Urinary bladder (tissue), 4 donors: ENCODE results near the gene CRTC3. TPM values are rescaled to one million over a fixed set of nuclear protein-coding genes. Genes with fewer than 3 reads are reported as not detected.
"Not testable (repeated sequence)": the region's sequence is repeated elsewhere in the genome, so short reads cannot be mapped to it uniquely, and the experiment has no call there.

Experiments used
- DNase-seq: peaks from one replicate; pipeline ENCODE4 v3.0.0-alpha.2; 2015; ENCODE audit errors: extremely low spot score
- H3K27ac ChIP-seq: one replicate; pipeline ENCODE4 v1.5.1; 2013; ENCODE audit warnings: low read depth, mild to moderate bottlenecking, moderate library complexity
- H3K36me3 ChIP-seq: one replicate; pipeline ENCODE4 v1.6.1; 2013; ENCODE audit warnings: mild to moderate bottlenecking, moderate library complexity; ENCODE audit not compliant: insufficient read depth
- H3K4me1 ChIP-seq: one replicate; pipeline ENCODE4 v1.6.1; 2013; ENCODE audit warnings: mild to moderate bottlenecking, moderate library complexity; ENCODE audit not compliant: insufficient read depth
- H3K4me3 ChIP-seq: one replicate; pipeline ENCODE4 v1.5.1; 2013; ENCODE audit warnings: low read depth, low read length
- WGBS: extraction: QIAGEN DNeasy Blood & Tissue Kit; methylation state at CpG from one replicate; pipeline ENCODE4 v1.1.7; 2013; 5-methylcytosine and 5-hydroxymethylcytosine counted together
- polyA plus RNA-seq: library from polyadenylated mRNA; stranded (reverse); fragments of 200-250 nt; gene quantifications from one replicate; pipeline ENCODE4 v1.2.3, GENCODE V29; 2013
- total RNA-seq: library from RNA; depleted of rRNA; stranded (reverse); fragments of >200 nt; gene quantifications from one replicate; pipeline ENCODE4 v1.2.3, GENCODE V29; 2014
- donor health status: healthy with polysubstance abuse.
- donor health status: healthy.

CRTC3 gene
- total and polyA plus RNA-seq, 2 donors, result 41.3 to 41.9 TPM

GRCh38 chr15:90654233-90655136, 124.8 kb downstream of the CRTC3 start:
- WGBS, result 88% methylated on average over 12 of the region's 12 CpGs
- no peak for DNase-seq

GRCh38 chr15:90657520-90658172, 127.9 kb downstream of the CRTC3 start:
- 60% methylated on average over 7 of the region's 7 CpGs for WGBS
- H3K27ac ChIP-seq, H3K36me3 ChIP-seq, DNase-seq, H3K4me1 ChIP-seq, H3K4me3 ChIP-seq: not testable (repeated sequence)

More at GRCh38 chr15:90654233-90655136, 124.8 kb downstream of the CRTC3 start:
- Histone ChIP-seq H3K36me3 (no peaks in the 10 kb centered on the region), H3K4me1 (no peaks in the 10 kb centered on the region), H3K27ac (no peak overlapping the region), H3K4me3 (no peak overlapping the region)

DNA sequence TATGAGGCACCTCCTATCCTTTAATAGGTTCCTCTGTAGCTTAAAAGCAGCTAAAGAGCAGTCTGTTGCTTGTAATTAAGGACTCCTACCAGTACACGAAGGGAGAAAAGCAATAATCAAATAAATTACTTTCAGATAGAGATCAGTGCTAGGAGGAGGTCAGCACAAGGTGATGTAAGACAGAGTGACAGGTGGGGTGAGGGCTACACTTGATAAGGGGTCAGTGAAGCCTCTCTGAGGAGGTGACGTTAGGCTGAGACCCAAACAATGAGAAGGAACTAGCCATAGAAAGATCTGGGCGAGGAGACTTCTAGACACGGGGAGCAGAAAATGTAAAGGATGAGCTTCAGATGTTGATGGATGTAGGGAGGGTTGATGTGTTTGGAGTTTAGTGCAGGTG, 129.8 kb downstream of the CRTC3 start:
- DNase-seq, result no peak
- 78% methylated on average over 4 of the region's 4 CpGs for WGBS
- Histone ChIP-seq H3K4me3 (no peak overlapping the region), H3K36me3 (no peaks in the 10 kb centered on the region), H3K4me1 (no peaks in the 10 kb centered on the region), H3K27ac (no peak overlapping the region)

- no peak for DNase-seq
- 54% methylated on average over 12 of the region's 12 CpGs for WGBS
Measured at GRCh38 chr15:90660195-90660998, 130.7 kb downstream of the CRTC3 start.

DNA sequence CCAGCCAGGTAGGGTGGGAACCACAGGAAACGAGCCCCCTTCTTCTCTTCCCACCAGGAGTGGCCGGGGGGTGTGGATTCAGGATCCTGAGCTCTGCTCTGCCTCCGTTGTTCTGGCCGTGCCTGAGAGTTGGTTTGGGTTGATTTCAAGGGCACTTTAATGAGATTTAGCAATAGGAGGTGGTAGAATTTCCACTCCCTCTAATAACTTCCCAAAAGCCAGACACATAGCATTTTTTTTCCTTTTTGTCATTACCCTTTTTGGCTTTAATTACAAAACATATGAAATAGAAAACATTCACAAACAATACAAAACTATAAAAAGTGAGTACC, 131.2 kb downstream of the CRTC3 start:
- H3K27ac ChIP-seq, H3K4me3 ChIP-seq, DNase-seq, H3K4me1 ChIP-seq, H3K36me3 ChIP-seq: not testable (repeated sequence)
- 65% methylated on average over 4 of the region's 4 CpGs for WGBS

More at GRCh38 chr15:90660195-90660998, 130.7 kb downstream of the CRTC3 start:
- no peaks in the 10 kb centered on the region for H3K4me1 ChIP-seq
- no peak overlapping the region for H3K4me3 ChIP-seq
- no peak overlapping the region for H3K27ac ChIP-seq
- no peaks in the 10 kb centered on the region for H3K36me3 ChIP-seq

GRCh38 chr15:90664081-90664461, 134.3 kb downstream of the CRTC3 start:
- H3K36me3 ChIP-seq, H3K4me3 ChIP-seq, H3K4me1 ChIP-seq, H3K27ac ChIP-seq, DNase-seq: not testable (repeated sequence)
- WGBS, result 92% methylated on average over 10 of the region's 10 CpGs

DNA sequence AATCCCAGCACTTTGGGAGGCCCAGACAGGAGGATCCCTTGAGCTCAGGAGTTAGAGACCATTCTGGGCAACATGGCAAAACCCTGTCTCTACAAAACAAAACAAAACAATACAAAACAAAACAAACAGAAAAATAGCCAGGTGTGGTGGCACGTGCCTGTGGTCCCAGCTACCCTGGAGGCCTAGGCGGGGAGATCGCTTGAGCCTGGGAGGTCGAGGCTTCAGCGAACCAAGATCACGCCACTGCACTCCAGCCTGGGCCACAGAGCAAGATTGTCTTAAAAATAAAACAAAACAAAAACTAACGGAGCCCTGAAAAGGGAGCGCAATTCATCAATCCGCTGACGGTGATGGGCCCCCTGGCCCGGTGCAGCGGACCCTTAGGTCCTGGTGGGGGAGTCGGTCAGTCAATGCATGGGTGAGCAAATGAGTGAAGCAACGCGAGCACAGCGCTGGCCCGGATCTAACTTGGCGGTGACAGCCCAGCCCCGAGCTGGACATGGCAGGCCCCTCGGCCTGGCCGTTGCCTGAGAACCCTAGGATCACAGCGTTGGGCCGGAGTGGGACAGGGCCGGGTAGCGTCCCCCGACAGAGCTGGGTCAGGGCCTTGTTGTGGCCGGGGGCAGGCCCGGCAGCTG, 135.0 kb downstream of the CRTC3 start:
- H3K27ac ChIP-seq, result peak overlapping the region; percentile 84
- no peaks in the 10 kb centered on the region for H3K36me3 ChIP-seq
- DNase-seq, result no peak
- 26% methylated on average over 28 of the region's 28 CpGs for WGBS
- H3K4me3 ChIP-seq, result peak overlapping the region; percentile 82
- no peaks in the 10 kb centered on the region for H3K4me1 ChIP-seq

GRCh38 chr15:90665288-90666134, 135.8 kb downstream of the CRTC3 start:
- H3K4me1 ChIP-seq, result no peaks in the 10 kb centered on the region
- H3K36me3 ChIP-seq, result no peaks in the 10 kb centered on the region
- 6% methylated on average over 75 of the region's 75 CpGs for WGBS
- H3K4me3 ChIP-seq, result peak overlapping the region; percentile 82
- DNase-seq, result no peak
- peak overlapping the region; percentile 84 for H3K27ac ChIP-seq

GRCh38 chr15:90666135-90666909, 136.6 kb downstream of the CRTC3 start:
- no peak for DNase-seq
- Histone ChIP-seq H3K4me3 (no peak overlapping the region), H3K4me1 (no peaks in the 10 kb centered on the region), H3K27ac (no peak overlapping the region), H3K36me3 (no peaks in the 10 kb centered on the region)
- 92% methylated on average over 14 of the region's 14 CpGs for WGBS

DNA sequence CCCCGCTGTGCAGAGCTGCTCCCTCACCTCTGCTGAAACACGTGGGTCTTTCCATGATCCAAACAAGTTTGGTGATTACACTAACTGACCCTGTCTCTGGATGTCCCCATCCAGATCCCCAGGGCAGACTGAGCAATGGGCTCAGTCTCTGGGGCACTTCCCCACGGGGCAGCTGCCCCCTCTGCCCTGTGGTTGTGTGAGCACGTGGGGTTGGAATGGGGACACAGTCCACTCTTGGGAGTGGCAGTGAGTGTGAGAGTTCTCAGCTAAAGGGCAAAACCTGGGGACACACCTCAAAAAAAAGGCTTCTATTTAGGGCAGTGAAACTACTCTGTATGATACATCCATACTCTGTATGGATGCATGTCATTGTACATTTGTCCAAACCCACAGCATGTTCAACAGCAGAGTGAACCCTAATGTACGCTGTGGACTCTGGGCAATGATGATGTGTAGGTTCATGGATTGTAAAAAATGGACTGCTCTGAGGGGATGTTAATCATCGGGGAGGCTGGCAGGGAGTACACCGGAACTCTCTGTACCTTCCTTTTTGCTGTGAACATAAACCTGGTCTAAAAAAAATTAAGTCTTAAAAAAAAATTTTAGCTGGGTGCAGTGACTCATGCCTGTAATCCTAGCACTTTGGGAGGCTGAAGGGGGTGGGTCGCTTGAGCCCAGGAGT, 137.5 kb downstream of the CRTC3 start:
- WGBS, result 87% methylated on average over 8 of the region's 8 CpGs
- Histone ChIP-seq H3K36me3 (no peaks in the 10 kb centered on the region), H3K4me1 (no peaks in the 10 kb centered on the region), H3K27ac (no peak overlapping the region), H3K4me3 (no peak overlapping the region)
- no peak for DNase-seq

DNA sequence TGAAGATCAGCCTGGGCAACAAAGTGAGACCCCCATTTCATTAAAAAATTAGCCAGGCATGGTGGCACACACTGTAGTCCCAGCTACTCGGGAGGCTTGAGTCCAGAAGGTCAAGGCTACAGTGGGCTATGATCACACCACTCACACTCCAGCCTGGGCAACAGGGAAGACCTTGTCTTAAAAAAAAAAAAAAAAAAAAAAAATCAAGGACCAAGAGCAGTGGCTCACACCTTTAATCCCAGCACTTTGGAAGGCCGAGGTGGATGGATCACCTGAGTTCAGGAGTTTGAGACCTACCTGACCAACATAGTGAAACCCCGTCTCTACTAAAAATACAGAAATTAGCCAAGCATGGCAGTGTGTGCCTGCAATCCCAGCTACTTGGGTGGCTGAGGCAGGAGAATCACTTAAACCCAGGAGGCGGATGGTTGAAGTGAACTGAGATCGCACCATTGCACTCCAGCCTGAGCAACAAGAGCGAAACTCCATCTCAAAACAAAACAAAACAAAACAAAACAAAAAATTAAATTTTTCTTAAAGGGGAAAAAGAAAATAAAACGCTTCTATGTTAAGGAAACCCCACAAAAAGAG, 138.1 kb downstream of the CRTC3 start:
- not testable (repeated sequence) for DNase-seq, H3K4me3 ChIP-seq, H3K27ac ChIP-seq, H3K4me1 ChIP-seq, H3K36me3 ChIP-seq
- WGBS, result 89% methylated on average over 7 of the region's 7 CpGs
